Cerebellar cortex (tissue), 1 donor: Measurements from ENCODE around the gene SMIM7.
"Not testable (repeated sequence)": the region's sequence is repeated elsewhere in the genome, so short reads cannot be mapped to it uniquely, and the experiment has no call there.

Source experiments
- DNase-seq: peaks from one replicate; pipeline ENCODE4 v3.0.0-alpha.2; 2015; ENCODE audit warnings: low spot score

Gene SMIM7

DNA sequence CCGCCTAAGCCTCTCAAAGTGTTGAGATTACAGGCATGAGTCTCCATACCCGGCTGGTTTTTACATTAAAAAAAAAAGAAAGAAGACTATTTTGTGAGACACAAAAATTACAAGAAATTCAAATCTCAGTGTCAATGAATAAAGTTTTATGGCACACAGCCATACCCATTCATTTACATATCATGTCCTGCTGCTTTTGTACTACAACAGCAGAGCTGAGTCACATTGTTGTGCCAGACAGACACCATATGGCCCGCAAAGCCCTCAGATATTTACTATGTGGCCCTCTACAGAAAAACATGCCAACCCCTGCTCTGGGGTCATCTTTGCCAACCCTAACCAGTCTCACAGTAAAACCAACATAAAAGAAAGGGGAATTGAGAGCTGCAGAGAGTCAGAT lies 5.3 kb downstream of the SMIM7 start:
- no peak for DNase-seq

DNA sequence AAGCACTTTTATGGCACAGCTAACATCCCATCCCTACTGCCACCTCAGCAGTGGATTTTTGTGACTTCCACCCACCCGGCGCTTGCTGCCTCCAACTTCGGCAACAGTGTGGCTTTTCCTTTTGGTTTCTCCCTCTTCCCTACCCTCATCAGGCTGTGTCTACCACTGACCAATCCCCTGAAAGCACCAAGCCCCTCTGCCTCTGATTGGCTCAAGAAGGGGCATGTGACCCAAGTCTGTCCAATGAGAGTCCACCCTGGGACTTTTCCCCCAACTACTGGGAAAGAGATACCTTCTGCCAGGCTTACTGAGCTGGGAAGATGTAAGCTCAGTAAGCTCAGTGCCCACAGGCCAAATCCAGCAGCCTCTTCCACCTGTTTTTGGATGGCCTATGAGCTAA lies 5.8 kb downstream of the SMIM7 start:
- no peak for DNase-seq

DNA sequence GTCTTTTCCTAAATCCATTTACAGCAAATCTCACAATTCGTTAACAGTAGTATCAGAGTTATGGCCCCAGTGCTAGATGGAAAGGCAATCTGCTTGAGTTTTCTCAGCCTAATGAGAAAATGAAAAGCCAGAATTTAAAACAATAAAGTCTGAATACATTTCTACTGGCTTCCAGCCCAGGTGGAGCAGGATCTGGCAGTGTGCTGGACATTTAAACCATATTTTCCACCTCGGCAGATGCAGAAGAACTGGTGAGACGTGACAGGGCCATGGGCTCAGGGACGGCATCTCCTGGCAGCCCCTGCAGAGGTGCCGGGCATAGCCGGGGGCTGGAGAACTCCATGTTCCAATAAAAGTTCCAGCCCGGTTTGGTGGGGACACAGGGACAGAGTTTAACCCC lies 7.1 kb downstream of the SMIM7 start:
- DNase-seq, result no peak

DNA sequence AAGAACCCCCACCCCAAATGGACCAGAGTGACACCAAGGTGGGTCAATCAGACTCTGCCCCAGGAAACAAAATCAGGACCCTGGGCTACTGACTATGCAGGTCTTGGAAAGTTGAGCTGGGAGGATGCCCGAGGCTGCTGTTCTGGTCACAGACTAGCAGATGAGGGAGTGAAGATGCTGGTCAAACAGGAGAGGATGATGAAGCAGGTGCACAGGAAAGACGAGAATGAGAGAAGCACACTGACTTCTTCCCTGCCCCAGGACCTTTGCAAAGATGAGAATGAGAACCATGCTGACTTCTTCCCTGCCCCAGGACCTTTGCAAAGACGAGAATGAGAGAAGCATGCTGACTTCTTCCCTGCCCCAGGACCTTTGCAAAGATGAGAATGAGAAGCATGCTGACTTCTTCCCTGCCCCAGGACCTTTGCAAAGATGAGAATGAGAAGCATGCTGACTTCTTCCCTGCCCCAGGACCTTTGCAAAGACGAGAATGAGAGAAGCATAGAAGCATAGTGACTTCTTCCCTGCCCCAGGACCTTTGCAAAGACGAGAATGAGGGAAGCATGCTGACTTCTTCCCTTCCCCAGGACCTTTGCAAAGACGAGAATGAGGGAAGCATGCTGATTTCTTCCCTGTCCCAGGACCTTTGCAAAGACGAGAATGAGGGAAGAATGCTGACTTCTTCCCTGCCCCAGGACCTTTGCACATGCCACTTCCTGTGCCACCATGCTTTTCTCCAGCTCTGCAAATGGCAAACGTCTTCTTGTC lies 8.3 kb downstream of the SMIM7 start:
- not testable (repeated sequence) for DNase-seq

DNA sequence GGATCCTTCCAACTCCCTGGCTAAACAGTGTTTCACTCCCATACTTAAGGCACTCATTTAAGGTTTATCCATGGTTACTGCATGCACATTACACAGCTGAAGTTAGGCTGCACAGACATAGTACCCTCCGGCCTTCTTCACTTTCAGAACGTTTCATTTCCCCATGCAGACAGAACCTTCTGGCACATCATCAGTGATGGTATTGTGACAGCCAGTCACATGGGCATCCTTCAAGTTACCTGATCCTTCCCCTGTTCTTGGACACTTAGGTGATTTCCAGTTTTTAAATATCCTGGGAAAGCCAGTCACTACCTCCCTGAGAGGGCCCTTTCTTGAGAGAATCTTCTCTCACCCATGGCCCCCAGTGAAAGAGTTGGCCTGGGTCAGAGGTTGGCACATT lies 9.1 kb downstream of the SMIM7 start:
- DNase-seq, result no peak

DNA sequence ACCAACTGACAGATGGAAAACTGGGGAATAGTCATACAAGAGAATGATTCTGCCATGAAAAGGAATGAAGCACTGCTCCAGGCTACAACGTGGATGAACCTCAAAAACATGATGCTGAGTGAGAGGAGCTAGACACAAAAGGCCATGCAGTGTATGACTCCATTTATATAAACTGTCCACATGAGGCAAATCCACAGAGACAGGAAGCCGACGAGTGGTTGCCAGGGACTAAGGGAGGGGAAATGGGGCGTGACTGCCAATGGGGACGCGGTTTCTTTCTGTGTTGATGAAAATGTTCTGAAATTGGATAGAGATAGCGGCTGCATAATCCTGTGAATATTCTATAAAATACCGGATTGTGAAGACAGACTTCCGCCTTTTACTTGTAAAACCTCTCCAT lies 10.2 kb downstream of the SMIM7 start:
- no peak for DNase-seq

DNA sequence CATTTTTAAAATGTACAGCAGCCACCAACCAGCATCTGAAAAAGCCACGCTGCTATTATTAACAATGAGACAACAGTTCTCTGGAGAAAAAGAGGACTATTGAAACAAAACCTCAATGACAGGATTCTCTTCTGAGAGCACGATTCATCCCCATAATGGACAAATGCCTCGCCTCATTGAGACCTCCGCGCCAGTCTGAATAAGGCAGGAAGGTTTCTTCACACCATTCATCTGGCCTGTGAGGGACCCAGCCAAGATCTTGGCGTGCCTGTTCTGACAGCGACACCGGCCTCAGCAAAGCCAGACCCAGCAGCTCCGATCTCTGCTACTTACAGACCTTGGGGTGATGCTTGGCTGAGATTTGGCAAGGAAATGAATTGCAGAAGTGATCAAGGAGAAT lies 14.8 kb downstream of the SMIM7 start:
- DNase-seq, result no peak

DNA sequence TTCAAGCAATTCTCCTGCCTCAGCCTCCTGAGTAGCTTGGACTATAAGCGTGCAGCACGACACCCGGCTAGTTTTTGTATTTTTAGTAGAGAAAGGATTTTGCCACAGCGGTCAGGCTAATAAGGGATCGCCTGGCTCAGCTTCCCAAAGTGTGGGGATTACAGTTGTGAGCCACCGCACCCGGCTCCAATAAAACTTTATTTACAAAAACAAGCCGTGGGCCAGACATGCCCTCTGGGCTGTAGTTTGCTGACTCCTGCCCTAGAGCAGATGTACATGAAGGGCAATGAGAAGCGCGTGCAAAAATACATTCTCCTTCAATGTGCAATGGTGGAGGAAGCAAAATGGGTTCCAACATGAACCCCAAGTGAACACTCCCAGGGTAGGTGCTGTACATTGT lies 18.2 kb downstream of the SMIM7 start:
- no peak for DNase-seq

DNA sequence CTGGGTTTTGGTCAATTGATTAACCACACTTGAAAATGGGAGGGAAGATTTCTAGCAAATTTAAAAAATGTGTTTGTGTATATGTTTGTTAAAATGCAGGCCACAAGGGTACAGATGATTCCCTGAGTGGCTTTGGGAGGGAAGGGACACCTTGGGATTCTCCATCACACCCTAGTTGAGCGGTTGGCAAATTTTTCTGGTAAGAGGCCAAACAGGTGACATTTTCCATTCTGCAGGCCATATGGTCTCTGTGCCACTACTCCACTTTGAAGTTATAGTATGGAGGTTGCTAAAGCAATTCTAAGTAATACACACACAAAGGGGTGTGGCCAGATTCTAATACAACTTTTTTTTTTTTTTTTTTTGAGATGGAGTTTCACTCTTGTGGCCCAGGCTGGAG lies 19.0 kb downstream of the SMIM7 start:
- peak; percentile 86 for DNase-seq

DNA sequence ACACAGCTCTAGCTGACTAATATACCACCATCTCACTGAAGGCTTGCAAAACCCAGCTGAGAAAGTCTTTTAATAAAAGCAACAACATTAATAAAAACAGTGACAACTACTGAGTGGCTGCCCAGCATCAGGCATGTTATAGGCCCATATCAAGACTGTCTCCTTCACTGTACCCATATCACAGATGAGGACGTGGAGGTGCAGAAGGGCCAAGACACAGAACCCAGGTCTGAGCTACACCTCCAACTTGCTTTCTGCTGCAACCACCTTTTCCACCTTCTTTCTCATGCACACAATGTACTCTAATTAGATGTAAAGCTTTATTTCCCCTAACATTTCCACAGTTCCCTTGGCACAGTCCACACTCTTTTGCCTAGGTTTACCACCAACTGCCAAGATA lies 21.3 kb downstream of the SMIM7 start:
- no peak for DNase-seq

DNA sequence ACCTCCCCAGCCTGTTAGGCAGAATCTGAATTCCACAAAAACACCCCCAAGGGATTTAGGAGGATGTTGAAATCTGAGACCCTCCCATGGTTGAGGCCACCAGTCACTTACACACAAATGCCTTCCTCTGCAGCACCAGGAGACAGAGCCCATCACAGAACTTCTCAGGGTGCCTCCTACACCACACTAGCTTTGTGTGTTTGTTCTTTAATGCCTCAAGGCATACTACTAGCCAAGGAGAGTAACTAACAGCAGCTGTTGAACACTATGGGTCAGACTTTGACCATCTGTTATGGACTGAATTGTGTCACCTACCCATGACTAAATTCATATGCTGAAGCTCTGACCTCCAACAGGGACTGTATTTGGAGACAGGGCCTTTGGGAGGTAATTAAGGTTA lies 22.4 kb downstream of the SMIM7 start:
- peak; percentile 19 for DNase-seq

DNA sequence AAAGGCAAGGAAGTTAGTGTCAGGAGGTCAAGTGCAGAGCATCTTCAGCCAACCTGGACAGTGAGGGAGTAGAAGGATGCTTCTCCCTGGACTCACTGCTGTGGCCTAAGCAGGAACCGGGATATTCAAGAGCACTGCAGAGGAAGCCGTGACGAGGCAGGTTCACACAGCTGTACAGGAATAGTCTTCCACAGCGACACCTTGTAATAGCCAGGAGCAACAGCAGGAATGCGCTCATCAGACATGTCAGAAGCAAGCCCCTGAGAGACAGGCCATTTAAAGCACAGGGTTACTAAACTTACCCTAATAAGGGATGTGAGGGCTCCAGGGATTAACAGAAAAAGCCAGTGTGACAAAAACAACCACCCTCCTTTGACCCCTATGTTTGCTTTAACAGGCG lies 28.5 kb downstream of the SMIM7 start:
- no peak for DNase-seq

DNA sequence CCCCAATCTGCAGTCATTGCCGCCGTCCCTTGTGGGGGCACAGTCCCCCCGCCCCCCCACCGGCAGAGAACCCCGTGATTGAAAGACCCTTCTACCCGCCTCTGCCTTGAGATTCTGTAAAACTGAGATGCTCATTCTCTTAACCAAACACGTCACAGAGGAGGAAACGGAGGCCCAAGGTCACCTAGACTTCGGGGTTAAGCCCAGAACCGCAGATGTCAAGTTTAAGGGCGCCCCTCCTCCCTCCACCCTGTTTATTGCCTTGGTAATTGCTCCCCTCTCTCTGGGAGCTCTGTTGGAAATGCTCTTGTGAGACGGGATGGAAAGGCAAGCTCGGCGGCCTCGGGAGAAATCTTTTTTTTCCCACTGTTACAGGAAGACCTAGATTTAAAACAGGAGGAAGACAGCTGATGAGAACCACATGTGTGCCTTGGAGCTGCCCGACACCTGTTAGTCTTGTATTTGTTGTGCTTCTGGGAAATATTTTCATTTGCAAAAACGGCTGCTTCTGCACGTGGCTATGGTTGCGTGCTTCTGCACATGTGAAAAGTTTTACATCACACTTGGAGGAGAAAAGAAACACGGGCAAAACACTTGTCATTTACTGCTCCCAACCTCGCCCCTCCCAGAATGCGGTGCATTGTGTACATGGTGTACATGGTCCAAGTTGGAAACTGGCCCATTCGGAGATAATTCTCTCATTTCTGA lies 30.8 kb downstream of the SMIM7 start:
- peak; percentile 33 for DNase-seq

DNA sequence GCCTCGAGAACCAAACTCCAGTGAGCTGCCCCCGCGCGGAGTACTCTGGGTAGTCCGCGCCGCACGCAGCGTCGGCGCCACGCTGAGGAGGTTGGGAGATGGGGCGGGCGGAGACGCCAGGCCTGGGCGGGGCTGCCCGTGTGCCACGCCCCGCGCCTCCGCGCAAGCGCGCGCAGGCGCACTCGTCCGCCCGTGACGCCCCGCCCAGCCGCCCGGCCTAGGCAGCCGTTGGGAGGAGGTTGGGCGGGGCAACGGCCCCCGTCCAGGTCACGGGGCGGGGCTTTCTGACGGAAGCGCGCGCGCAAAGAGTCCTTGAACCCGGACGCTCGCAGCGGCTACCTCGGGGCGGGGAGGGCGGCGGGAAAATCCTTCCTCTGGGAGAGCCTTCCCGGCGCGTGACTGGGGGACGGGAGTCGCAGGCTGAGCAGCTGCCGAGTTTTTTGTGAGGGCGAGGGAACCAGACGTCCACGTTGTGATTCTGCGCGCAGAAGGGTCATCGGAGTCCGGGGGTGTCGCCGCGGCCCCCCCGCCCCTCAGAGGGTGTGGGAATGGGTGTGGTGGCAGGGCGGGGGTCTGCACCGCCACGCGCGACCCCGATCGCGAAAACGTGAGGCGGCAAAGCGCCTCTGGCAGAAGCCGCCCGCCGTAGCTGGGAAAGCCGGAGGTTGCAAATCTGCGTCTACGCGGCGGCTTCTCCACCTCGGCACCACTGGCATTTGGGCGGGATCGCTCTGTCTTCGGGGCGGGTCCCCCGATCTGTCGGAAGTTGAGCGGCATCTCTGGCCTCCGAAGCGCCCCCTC lies 31.6 kb downstream of the SMIM7 start, which contains the start of gene MED26:
MED26 (minus strand) TSS at position 22 of the 801 bp plus-strand sequence. CDS start 261 bp downstream, outside the sequence.
- DNase-seq, result peak; percentile 94

DNA sequence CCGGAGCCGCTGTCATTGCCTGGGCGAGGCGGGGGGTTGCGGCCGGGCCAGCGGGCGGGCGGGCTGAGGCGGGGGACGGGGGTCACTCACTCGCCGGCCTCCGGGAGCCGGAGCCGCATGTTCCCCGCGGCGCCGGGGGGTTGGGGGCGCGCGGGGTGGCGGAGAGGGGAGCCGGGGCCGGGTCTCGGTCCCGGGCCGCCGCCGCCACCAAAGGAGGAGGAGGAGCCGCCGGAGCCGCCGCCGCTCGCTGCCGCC lies 32.1 kb downstream of the SMIM7 start:
- DNase-seq, result no peak

DNA sequence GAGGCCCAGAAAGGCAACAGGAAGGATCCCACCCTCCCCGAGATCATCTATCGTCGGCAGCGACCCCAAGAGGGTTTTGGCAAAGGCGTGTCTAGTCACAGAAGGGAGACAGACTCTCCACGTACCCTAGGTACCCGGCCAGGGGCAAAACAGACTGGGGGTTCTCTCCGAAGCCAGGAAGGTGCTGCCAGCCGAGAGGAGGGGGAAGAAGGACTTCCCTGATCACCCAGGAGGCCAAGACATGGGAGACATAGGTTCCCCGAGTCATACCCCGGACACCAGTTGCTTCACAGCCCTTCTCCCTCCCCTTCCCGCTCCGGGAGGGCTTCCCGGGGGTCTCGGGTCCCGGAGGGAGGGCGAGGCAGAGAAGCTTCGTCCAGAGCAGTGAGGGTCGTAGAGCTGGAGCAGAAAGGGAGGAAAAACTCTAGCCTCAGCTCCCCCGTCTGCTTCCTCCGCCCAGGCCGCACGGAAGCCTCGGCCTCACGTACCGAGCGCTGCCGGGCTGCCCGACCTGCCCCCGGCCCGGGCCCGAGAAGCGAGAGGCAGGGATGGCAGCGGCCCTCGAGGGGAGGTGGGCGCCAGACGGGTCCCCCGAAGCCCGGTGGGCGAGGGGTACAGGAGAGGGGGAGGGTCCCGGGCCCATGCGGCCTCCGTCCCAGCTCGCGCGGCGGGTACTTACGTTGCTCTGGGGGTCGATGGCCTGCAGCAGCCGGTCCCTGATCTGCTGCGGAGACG lies 32.6 kb downstream of the SMIM7 start:
- DNase-seq, result no peak

DNA sequence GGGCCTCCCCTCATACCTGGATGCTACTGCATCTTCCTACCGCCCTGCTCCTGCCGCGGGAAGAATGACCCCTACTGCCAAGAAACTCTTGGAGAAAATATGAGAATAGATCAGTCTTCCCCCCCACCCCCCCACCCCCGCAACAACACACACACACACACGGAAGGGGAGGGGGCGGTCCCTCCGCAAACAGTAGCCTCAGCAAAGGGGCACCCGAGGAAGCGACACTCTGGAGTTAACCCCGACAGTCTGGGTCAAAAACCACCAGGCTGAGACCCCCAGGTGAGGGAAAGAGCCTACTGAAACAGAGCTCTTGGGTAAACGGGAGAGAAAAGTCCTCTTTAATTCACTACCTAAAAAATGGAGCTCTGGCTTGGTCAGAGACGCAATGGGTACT lies 33.1 kb downstream of the SMIM7 start:
- DNase-seq, result no peak

DNA sequence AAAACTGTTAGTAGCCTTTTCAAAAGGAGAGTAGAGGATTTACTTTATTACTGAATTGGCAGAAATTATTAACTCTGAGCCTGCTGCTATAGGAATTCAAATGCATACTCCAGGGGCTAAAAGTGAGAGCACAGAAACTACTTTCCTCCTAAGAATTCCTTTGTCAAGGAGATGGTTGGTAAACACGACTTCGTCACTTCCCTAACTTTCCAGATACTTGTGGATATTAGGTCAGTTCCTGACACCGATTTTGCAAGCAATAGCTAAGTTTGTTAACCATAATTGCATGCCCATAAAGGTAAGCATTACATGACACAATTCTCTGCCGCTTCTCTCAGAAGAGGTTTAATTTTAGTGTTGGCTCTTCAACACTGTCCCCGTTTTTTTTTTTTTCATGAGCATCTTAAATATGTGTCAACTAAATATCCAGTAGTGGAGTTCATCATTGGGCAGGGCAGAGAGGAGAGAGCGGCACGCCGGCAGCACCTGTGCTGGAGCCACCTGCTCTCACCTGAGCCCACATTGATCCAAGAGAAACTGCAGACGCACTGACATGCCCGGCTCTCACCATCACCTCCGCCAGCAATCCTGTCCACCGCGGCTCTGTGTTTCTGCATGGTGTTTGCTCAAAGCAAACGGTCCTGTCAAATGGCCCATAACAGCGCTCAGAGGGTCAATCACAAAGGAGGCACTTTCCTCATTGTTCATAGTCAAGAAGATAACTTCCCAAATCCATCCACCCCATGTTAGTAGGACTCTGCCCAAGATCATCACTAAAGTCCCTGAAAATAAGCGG lies 34.6 kb downstream of the SMIM7 start:
- no peak for DNase-seq

DNA sequence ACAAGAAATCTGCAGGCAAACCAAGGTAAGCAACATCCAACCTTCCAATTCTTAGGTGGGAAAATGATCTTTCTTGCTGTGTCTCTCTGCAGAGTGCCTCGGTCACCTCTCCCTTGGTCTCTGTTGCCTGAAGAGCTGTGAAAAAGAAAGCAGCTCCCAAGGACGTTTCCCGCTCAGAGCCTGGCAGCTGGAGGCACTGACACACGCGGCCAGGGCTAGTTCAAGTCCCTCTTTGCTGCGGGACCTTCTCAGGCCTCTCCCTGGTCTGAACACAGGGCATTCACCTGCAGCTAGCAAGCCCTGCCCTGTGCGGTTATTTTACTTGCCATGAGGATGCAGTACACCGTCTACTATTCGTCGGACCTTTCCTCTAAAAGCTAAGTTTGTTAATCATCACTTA lies 35.7 kb downstream of the SMIM7 start:
- DNase-seq, result no peak

DNA sequence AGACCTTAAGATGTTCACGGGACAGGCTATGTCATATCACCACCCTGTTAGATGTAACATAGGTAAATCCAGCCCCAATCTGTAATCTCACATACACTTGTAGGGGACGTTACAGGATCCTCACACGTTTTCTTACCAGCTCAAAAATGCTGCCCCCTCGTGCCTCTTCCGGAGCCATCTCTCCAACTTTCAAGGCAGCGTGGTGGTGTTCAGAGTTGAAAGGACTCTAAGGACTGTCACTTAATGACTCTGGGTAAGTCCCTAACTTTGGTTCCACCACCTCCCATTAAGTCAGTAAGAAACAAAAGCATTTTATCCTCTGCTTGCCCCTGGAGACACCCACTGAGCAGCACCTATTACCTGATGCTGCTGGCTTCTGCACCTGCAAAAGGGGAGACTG lies 36.4 kb downstream of the SMIM7 start:
- DNase-seq, result no peak

DNA sequence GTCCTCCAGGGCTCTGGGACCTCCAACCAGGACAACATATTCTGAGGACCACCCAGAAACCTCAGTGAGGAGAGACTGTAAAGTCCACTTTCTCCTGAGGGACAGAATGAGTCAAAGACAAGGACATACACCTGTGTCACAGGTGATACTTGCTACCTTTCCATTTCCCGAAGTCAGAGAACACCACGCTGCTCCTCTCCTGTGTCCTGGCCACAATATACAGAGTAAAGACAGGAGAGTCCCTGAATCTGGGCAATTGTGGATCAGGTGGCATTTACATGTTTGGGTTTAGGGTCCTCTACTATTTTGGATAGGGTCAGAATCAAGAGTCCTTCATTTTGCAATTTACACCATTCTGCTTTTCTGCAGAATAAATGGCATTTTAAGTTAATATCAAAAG lies 36.9 kb downstream of the SMIM7 start:
- no peak for DNase-seq
